Loucy (cell line): ENCODE data around the gene TMPRSS11B.

Experiments
- EZH2phosphoT487 ChIP-seq: fragments of 200-600 bp; IDR thresholded peaks from 2 replicates; pipeline ENCODE4 v1.6.1; 2018; ENCODE audit warnings: antibody characterized with exemption, mild to moderate bottlenecking, moderate library complexity, borderline replicate concordance
- TF ChIP-seq, protein P1 (sequence below): fragments of 200-600 bp; sonication (generic); conservative IDR thresholded peaks from 2 replicates; pipeline ENCODE4 v1.5.1; 2014; ENCODE audit warnings: mild to moderate bottlenecking, antibody characterized with exemption, low read length

DNA sequence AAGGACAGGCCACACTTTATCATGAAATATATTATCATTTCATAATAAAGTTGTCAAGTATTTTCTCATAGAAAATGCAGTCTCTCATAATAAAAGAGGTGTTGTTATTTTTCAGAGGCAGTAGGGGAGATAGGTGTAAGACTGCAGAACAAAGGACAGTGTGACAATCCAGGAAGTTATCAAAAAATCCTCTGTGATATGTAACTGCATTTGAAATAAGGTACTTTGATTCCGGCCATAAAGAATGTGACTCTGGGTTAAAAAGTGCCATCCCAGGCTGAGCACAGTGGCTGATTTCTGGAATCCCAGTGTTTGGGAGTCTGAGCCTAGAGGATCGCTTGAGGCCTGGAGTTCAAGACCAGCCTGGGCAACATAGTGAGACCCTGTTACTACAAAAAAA is 37.6 kb upstream of the TMPRSS11B start:
- TF ChIP-seq, protein P1, sequence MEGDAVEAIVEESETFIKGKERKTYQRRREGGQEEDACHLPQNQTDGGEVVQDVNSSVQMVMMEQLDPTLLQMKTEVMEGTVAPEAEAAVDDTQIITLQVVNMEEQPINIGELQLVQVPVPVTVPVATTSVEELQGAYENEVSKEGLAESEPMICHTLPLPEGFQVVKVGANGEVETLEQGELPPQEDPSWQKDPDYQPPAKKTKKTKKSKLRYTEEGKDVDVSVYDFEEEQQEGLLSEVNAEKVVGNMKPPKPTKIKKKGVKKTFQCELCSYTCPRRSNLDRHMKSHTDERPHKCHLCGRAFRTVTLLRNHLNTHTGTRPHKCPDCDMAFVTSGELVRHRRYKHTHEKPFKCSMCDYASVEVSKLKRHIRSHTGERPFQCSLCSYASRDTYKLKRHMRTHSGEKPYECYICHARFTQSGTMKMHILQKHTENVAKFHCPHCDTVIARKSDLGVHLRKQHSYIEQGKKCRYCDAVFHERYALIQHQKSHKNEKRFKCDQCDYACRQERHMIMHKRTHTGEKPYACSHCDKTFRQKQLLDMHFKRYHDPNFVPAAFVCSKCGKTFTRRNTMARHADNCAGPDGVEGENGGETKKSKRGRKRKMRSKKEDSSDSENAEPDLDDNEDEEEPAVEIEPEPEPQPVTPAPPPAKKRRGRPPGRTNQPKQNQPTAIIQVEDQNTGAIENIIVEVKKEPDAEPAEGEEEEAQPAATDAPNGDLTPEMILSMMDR, result no peak
- TF ChIP-seq EZH2phosphoT487, result no peak
